Measurements from ENCODE around the gene MBLAC1.

GRCh38 chr7:100077205-100077604 lies 49.6 kb upstream of the MBLAC1 start:
- TF ChIP-seq GATA2 (IDR thresholded peaks at IDR 0.05; ENCODE audit: low read depth, low read length) = no peak
- TF ChIP-seq GATA3 (IDR thresholded peaks at IDR 0.05; ENCODE audit: low read depth, low read length) = no peak

Measured in SH-SY5Y (cell line).